ENCODE data around the gene PSMF1. TPM values are rescaled to one million over a fixed set of nuclear protein-coding genes. Genes with fewer than 3 reads are reported as not detected.

The PSMF1 gene
- total and polyA plus RNA-seq, 9 donors = 33.4 to 163 (median 127) TPM

DNA sequence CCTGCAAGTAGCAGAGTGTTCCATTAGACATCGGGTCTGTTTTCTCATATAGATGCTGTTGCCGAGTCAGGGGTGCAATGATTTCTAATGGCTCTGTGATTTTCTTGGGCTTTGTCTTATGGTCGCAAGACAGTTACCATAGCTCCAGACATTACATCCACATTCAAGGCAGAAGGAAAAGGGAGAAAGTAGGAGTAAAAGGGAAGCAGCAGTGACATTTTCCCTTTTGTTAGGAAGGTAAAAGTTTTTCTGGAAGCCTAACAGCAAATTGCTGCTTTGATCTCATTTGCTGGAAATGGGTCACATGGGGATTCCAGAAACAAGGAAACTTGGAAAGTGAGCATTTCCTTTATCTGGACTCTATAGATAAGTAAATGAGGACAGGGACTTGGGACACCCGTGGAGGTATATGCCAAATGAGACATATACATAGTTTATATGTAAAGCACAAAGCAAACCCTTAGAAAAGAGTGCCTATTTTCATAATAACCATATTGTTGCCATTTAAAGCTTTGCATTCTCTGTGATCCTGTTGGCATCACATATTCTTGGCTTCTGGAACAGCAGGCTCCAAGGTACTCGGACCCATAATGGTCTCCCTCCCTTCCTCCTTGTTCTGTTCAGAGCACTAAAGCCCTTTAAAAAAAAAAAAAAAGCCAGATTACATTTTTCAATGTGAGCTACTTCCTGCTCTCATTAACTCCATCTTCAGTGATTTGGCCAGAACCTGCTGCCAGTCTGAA, 84.5 kb downstream of the PSMF1 start, which contains the start of gene C20orf202:
Gene C20orf202, plus strand, starts transcription at position 693 of the 743 bp plus-strand sequence. CDS start 132 bp downstream, outside the sequence.
- Histone ChIP-seq H3K4me3 (no peak within 1 kb of the TSS), H3K9me3 (no peaks in the 10 kb centered on the region), H3K27ac (no peak within 1 kb of the TSS), H3K36me3 (no peaks in the 10 kb centered on the region), H3K4me1 (ENCODE audit: insufficient read depth) (no peaks in the 10 kb centered on the region), H3K27me3 (no peaks in the 10 kb centered on the region)
- 53 to 58% (median 55%) methylated on average over 5 of the region's 5 CpGs for WGBS, 3 donors
- TF ChIP-seq POLR2A (IDR thresholded peaks at IDR 0.05) (no peak), EP300 (IDR thresholded peaks at IDR 0.05) (no peak)
- TF ChIP-seq, protein P1, sequence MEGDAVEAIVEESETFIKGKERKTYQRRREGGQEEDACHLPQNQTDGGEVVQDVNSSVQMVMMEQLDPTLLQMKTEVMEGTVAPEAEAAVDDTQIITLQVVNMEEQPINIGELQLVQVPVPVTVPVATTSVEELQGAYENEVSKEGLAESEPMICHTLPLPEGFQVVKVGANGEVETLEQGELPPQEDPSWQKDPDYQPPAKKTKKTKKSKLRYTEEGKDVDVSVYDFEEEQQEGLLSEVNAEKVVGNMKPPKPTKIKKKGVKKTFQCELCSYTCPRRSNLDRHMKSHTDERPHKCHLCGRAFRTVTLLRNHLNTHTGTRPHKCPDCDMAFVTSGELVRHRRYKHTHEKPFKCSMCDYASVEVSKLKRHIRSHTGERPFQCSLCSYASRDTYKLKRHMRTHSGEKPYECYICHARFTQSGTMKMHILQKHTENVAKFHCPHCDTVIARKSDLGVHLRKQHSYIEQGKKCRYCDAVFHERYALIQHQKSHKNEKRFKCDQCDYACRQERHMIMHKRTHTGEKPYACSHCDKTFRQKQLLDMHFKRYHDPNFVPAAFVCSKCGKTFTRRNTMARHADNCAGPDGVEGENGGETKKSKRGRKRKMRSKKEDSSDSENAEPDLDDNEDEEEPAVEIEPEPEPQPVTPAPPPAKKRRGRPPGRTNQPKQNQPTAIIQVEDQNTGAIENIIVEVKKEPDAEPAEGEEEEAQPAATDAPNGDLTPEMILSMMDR (IDR thresholded peaks at IDR 0.05) = no peak
- intact Hi-C loops (cut with DNase I) = loop anchor here in 1 of 4 donors (10.0 kb wide), 1 partner anchor 388 kb away; no protein-coding TSS in a partner anchor
- no peak for DNase-seq

- H3K36me3 ChIP-seq = no peaks in the 10 kb centered on the region
- H3K27ac ChIP-seq = no peak overlapping the region
- no peaks in the 10 kb centered on the region for H3K27me3 ChIP-seq
- H3K4me3 ChIP-seq = no peak overlapping the region
- DNase-seq = no peak
- WGBS, 3 donors = 51 to 56% (median 52%) methylated on average over 5 of the region's 5 CpGs
- no peaks in the 10 kb centered on the region for H3K9me3 ChIP-seq
- no peak for TF ChIP-seq POLR2A (IDR thresholded peaks at IDR 0.05)
- no peak for TF ChIP-seq EP300 (IDR thresholded peaks at IDR 0.05)
- TF ChIP-seq, protein P1 (IDR thresholded peaks at IDR 0.05) = no peak
- intact Hi-C loops (cut with DNase I) = loop anchor here in 1 of 4 donors (10.0 kb wide), 1 partner anchor 389 kb away; no protein-coding TSS in a partner anchor
- no peaks in the 10 kb centered on the region for H3K4me1 ChIP-seq (ENCODE audit: insufficient read depth)
Observed at GRCh38 chr20:1203630-1204029, 85.2 kb downstream of the PSMF1 start.

- Histone ChIP-seq H3K4me1 (ENCODE audit: insufficient read depth) (no peaks in the 10 kb centered on the region), H3K36me3 (no peaks in the 10 kb centered on the region), H3K27ac (no peak overlapping the region), H3K9me3 (no peaks in the 10 kb centered on the region), H3K4me3 (no peak overlapping the region), H3K27me3 (no peaks in the 10 kb centered on the region)
- DNase-seq = no peak
- intact Hi-C loops (cut with DNase I) = loop anchor here in 1 of 4 donors (10.0 kb wide), 1 partner anchor 389 kb away; no protein-coding TSS in a partner anchor
- WGBS, 3 donors = 61 to 72% (median 68%) methylated on average over 5 of the region's 5 CpGs
- TF ChIP-seq, protein P1 (IDR thresholded peaks at IDR 0.05) = no peak
- TF ChIP-seq POLR2A (IDR thresholded peaks at IDR 0.05) (no peak), EP300 (IDR thresholded peaks at IDR 0.05) (no peak)
Observed at GRCh38 chr20:1204113-1204512, 85.7 kb downstream of the PSMF1 start.

- WGBS, 3 donors = 82 to 87% (median 83%) methylated on average over 2 of the region's 2 CpGs
- Histone ChIP-seq H3K4me3 (no peak overlapping the region), H3K36me3 (no peaks in the 10 kb centered on the region)
Observed at GRCh38 chr20:1204576-1204975, 86.2 kb downstream of the PSMF1 start.

More at GRCh38 chr20:1204576-1204975, 86.2 kb downstream of the PSMF1 start:
- H3K9me3 ChIP-seq = no peaks in the 10 kb centered on the region
- no peak overlapping the region for H3K27ac ChIP-seq
- intact Hi-C loops (cut with DNase I) = loop anchor here in 1 of 4 donors (10.0 kb wide), 1 partner anchor 390 kb away; no protein-coding TSS in a partner anchor
- no peaks in the 10 kb centered on the region for H3K4me1 ChIP-seq (ENCODE audit: insufficient read depth)
- no peak for DNase-seq
- TF ChIP-seq EP300 (IDR thresholded peaks at IDR 0.05) (no peak), POLR2A (IDR thresholded peaks at IDR 0.05) (no peak)
- TF ChIP-seq, protein P1 (IDR thresholded peaks at IDR 0.05) = no peak
- no peaks in the 10 kb centered on the region for H3K27me3 ChIP-seq

Data from ovary (tissue), 9 donors.